ENCODE measurements around the gene MTERF4.

DNA sequence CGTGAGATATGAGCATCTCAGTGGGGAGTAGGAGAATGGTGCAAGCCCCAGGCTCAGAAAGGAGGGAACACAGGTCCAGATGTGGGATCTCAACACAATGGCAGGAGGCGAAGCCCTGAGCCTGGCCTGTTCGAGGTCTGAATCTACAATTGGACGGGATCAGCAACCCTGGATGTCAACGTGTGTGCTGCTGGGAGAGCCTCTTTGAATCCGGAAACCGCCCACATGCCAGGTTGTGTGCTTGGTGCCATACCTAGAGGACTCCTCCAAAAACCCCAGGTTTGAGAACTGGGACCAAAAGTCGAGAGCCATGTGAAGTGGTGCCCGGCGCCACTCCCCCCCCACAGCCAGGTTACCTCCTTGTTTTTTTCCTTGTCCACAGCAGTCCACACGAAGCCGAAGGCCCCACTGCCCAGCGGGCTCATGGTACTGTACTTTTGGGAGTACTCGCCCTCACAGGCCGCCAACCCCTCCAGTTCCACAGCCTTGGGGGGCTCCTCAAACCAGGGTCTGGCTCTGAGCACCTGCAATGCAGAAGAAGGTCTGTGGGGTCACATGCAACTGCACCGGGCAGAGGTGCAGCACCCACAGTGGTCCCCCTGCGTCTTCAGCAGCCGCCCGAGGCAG is 20.4 kb upstream of the MTERF4 start:
- TF ChIP-seq CBX5 (CRISPR knock-in tag; IDR thresholded peaks at IDR 0.05; ENCODE audit: borderline replicate concordance) (no peak), SPEN (CRISPR knock-in tag; IDR thresholded peaks at IDR 0.05; ENCODE audit: low read depth) (no peak), POLR2AphosphoS5 (IDR thresholded peaks at IDR 0.05; ENCODE audit: low read depth, low read length) (no peak), NFE2L2 (IDR thresholded peaks at IDR 0.05; ENCODE audit: low read length) (no peak)
- TF ChIP-seq, protein P1, sequence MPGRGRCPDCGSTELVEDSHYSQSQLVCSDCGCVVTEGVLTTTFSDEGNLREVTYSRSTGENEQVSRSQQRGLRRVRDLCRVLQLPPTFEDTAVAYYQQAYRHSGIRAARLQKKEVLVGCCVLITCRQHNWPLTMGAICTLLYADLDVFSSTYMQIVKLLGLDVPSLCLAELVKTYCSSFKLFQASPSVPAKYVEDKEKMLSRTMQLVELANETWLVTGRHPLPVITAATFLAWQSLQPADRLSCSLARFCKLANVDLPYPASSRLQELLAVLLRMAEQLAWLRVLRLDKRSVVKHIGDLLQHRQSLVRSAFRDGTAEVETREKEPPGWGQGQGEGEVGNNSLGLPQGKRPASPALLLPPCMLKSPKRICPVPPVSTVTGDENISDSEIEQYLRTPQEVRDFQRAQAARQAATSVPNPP (CRISPR knock-in tag; IDR thresholded peaks at IDR 0.05): no peak
